K562 (cell line): Measurements from ENCODE around the gene SLC9C2. TPM values are rescaled to one million over a fixed set of nuclear protein-coding genes. Genes with fewer than 3 reads are reported as not detected.

Experiments used
- CHD1 ChIP-seq: fragments of 200-600 bp; sonication (generic); IDR thresholded peaks from one replicate; pipeline ENCODE4 v1.6.1; 2012; ENCODE audit warnings: mild to moderate bottlenecking, moderate library complexity, low read length, inconsistent platforms
- HEY1 ChIP-seq: fragments of 250-450 bp; sonication (Bioruptor Pico); IDR thresholded peaks from 2 replicates; pipeline ENCODE4 v1.5.0; 2020; ENCODE audit warnings: mild to moderate bottlenecking, moderate library complexity, borderline replicate concordance
- KAT8 ChIP-seq: fragments of 450-650 bp; IDR thresholded peaks from 2 replicates; pipeline ENCODE4 v1.6.1; 2016; ENCODE audit warnings: low read depth, mild to moderate bottlenecking
- LARP7 ChIP-seq: fragments of 450-650 bp; IDR thresholded peaks from 2 replicates; pipeline ENCODE4 v1.6.1; 2016
- LCOR ChIP-seq: sonication (generic); formaldehyde crosslinking; IDR thresholded peaks from 2 replicates; pipeline ENCODE4 v1.8.0; 2022; ENCODE audit warnings: mild to moderate bottlenecking, missing genetic modification reagents
- MLLT1 ChIP-seq, 2 experiments: fragments of 450-650 bp; IDR thresholded peaks; 2 replicates each; pipeline ENCODE4 v1.6.1; 2016
- NKRF ChIP-seq: fragments of 450-650 bp; IDR thresholded peaks from 2 replicates; pipeline ENCODE4 v1.6.1; 2016; ENCODE audit warnings: borderline replicate concordance
- NRF1 ChIP-seq, 2 experiments: fragments of 450-650 bp; IDR thresholded peaks in 1 of 2; conservative IDR thresholded peaks in 1 of 2; 2 replicates each; pipeline ENCODE4 v1.6.1; 2014; ENCODE audit warnings: mild to moderate bottlenecking in 2 of 2
- PHB2 ChIP-seq: fragments of 450-650 bp; IDR thresholded peaks from 2 replicates; pipeline ENCODE4 v1.6.1; 2017; ENCODE audit warnings: low read depth
- POLR2B ChIP-seq: fragments of 450-650 bp; IDR thresholded peaks from 2 replicates; pipeline ENCODE4 v1.6.1; 2018; ENCODE audit warnings: low read depth; ENCODE audit not compliant: partially characterized antibody
- TRIM24 ChIP-seq, 2 experiments: fragments of 450-650 bp; IDR thresholded peaks; 2 replicates each; pipeline ENCODE4 v1.6.1; 2016
- ZBTB9 ChIP-seq: fragments of 450-650 bp; formaldehyde crosslinking; IDR thresholded peaks from 2 replicates; pipeline ENCODE4 v1.4.0; 2020; ENCODE audit warnings: mild to moderate bottlenecking, moderate library complexity
- ZFP91 ChIP-seq: sonication (generic); formaldehyde crosslinking; IDR thresholded peaks from 2 replicates; pipeline ENCODE4 v1.8.0; 2022; ENCODE audit warnings: mild to moderate bottlenecking, missing genetic modification reagents
- ZNF3 ChIP-seq: fragments of 250-450 bp; sonication (Bioruptor Pico); IDR thresholded peaks from 2 replicates; pipeline ENCODE4 v1.5.0; 2021; ENCODE audit warnings: mild to moderate bottlenecking, moderate library complexity
- polyA plus RNA-seq, 8 experiments: library from polyadenylated mRNA; depleted of rRNA in 4 of 8; stranded (reverse) in 5 of 8; unstranded in 3 of 8; fragments of >200 nt; fragmentation: Nextera tagmentation in 2 of 8; fragmentation: Illumina TruSeq in 1 of 8; extraction: Ambion mirVana in 2 of 8; extraction: Trizol in 1 of 8; gene quantifications; 2 replicates each; pipeline versions ENCODE4 v1.2.1 to v1.2.3, GENCODE V29; 2011 to 2014; ENCODE audit warnings: inconsistent platforms in 1 of 8, missing spikeins in 1 of 8
- total RNA-seq, 7 experiments: library from RNA; depleted of rRNA in 6 of 7; stranded (reverse); fragments of >200 nt in 6 of 7; fragmentation: Illumina TruSeq in 2 of 7; extraction: Trizol in 2 of 7; gene quantifications; 2 replicates each; pipeline versions ENCODE4 v1.2.1 to v1.2.3, GENCODE V29; 2011 to 2021; ENCODE audit warnings: low replicate concordance in 1 of 7
- TF ChIP-seq, protein P1 (sequence below): fragments of 450-650 bp; IDR thresholded peaks from 2 replicates; pipeline ENCODE4 v1.6.1; 2018; ENCODE audit not compliant: partially characterized antibody
- TF ChIP-seq, protein P2 (sequence below): sonication (generic); formaldehyde crosslinking; IDR thresholded peaks from 2 replicates; pipeline ENCODE4 v1.5.0; 2020; ENCODE audit warnings: missing genetic modification reagents

The SLC9C2 gene
- total and polyA plus RNA-seq, 9 of the 15 experiments (the other 6 are each of a cell fraction or from before 2014, with no cell fraction given), result 0.11 to 0.22 (median 0.15) TPM; not detected in 5

- peak; percentile 74 for TF ChIP-seq ZFP91
- TF ChIP-seq NRF1 (conservative IDR thresholded peaks at IDR 0.05 in 1 of 2, IDR thresholded peaks at IDR 0.05 in 1 of 2), result peak; percentile 48 to 66; a peak in 3 of 4 replicates
- TF ChIP-seq CHD1, result peak; percentile 80
- TF ChIP-seq NKRF, result peak; percentile 40; the same call in 1 of the 2 replicates
- TF ChIP-seq ZBTB9 (CRISPR knock-in tag), result peak; percentile 89; the same call in 1 of the 2 replicates
- peak in 1 of 2 experiments; percentile 58; a peak in 1 of 4 replicates for TF ChIP-seq TRIM24 (IDR thresholded peaks at IDR 0.05)
- peak; percentile 79 to 90 for TF ChIP-seq MLLT1 (IDR thresholded peaks at IDR 0.05)
- TF ChIP-seq, protein P1, sequence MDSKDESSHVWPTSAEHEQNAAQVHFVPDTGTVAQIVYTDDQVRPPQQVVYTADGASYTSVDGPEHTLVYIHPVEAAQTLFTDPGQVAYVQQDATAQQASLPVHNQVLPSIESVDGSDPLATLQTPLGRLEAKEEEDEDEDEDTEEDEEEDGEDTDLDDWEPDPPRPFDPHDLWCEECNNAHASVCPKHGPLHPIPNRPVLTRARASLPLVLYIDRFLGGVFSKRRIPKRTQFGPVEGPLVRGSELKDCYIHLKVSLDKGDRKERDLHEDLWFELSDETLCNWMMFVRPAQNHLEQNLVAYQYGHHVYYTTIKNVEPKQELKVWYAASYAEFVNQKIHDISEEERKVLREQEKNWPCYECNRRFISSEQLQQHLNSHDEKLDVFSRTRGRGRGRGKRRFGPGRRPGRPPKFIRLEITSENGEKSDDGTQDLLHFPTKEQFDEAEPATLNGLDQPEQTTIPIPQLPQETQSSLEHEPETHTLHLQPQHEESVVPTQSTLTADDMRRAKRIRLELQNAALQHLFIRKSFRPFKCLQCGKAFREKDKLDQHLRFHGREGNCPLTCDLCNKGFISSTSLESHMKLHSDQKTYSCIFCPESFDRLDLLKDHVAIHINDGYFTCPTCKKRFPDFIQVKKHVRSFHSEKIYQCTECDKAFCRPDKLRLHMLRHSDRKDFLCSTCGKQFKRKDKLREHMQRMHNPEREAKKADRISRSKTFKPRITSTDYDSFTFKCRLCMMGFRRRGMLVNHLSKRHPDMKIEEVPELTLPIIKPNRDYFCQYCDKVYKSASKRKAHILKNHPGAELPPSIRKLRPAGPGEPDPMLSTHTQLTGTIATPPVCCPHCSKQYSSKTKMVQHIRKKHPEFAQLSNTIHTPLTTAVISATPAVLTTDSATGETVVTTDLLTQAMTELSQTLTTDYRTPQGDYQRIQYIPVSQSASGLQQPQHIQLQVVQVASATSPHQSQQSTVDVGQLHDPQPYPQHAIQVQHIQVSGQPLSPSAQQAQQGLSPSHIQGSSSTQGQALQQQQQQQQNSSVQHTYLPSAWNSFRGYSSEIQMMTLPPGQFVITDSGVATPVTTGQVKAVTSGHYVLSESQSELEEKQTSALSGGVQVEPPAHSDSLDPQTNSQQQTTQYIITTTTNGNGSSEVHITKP, result peak; percentile 61
- TF ChIP-seq POLR2B, result peak; percentile 93
- TF ChIP-seq LARP7, result 0 out of 2 replicates have a peak, but pooled peaks have one; percentile 76
- TF ChIP-seq, protein P2, sequence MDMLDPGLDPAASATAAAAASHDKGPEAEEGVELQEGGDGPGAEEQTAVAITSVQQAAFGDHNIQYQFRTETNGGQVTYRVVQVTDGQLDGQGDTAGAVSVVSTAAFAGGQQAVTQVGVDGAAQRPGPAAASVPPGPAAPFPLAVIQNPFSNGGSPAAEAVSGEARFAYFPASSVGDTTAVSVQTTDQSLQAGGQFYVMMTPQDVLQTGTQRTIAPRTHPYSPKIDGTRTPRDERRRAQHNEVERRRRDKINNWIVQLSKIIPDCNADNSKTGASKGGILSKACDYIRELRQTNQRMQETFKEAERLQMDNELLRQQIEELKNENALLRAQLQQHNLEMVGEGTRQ (CRISPR knock-in tag), result no peak
- no peak for TF ChIP-seq LCOR (CRISPR knock-in tag)
- TF ChIP-seq PHB2, result no peak
- no peak for TF ChIP-seq KAT8
- no peak for TF ChIP-seq HEY1 (CRISPR knock-in tag)
- TF ChIP-seq ZNF3 (CRISPR knock-in tag), result 0 out of 2 replicates have a peak, but pooled peaks have one; percentile 16
Observed at GRCh38 chr1:173477286-173478093, 125.4 kb downstream of the SLC9C2 start, which contains the start of gene PRDX6 (continued).
